GM10266 (cell line): ENCODE data around the gene SAPCD2.

Source experiments
- DNase-seq: peaks from one replicate; pipeline ENCODE4 v3.0.0; 2012; ENCODE audit errors: extremely low spot score
- CTCF ChIP-seq: IDR thresholded peaks from 2 replicates; pipeline ENCODE4 v1.5.1; 2012; ENCODE audit warnings: mild to moderate bottlenecking, low read depth; ENCODE audit not compliant: control insufficient read depth, insufficient read depth; ENCODE audit errors: missing control alignments

SAPCD2 gene

GRCh38 chr9:137052998-137053943 lies 17.1 kb downstream of the SAPCD2 start:
- DNase-seq, result no peak
- TF ChIP-seq CTCF, result no peak

GRCh38 chr9:137052293-137052692 lies 18.1 kb downstream of the SAPCD2 start:
- TF ChIP-seq CTCF, result no peak
- no peak for DNase-seq

GRCh38 chr9:137051145-137051724 lies 19.1 kb downstream of the SAPCD2 start:
- no peak for DNase-seq
- no peak for TF ChIP-seq CTCF

- no peak for DNase-seq
- no peak for TF ChIP-seq CTCF
Observed at GRCh38 chr9:137050570-137050969, 19.8 kb downstream of the SAPCD2 start.

- peak; percentile 83 for DNase-seq
- TF ChIP-seq CTCF, result peak; percentile 54
Observed at GRCh38 chr9:137049544-137050449, 20.6 kb downstream of the SAPCD2 start.

- no peak for TF ChIP-seq CTCF
- no peak for DNase-seq
Observed at GRCh38 chr9:137048655-137049543, 21.5 kb downstream of the SAPCD2 start.
